GM18498 (cell line): Measurements from ENCODE around the gene LEP.

Source experiments
- ATAC-seq: cut with Tn5 transposase; IDR thresholded peaks from one replicate; pipeline ENCODE4 v1.9.1; 2021; ENCODE audit warnings: mild to moderate bottlenecking, moderate library complexity; ENCODE audit not compliant: unreplicated experiment

Gene LEP

DNA sequence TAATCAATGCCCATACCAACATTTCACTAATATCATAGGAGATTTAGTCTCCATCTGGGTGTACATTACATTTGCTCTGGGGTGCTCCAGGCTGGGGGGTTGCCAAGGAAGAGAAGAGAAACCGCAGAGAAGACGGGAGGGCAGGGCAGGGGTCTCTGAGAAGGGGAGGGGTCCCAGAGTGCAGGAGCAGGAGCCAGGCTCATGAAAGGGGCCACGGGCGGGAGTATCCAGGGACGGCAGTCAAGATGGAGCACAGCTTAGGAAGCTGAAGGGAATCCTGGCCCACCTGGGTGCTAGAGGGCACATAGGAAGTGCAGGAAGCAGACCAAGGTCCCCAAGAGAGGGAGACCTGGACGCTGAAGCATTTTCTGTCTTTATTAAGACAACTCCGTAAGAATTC lies 2.2 kb downstream of the LEP start:
- no peak for ATAC-seq

DNA sequence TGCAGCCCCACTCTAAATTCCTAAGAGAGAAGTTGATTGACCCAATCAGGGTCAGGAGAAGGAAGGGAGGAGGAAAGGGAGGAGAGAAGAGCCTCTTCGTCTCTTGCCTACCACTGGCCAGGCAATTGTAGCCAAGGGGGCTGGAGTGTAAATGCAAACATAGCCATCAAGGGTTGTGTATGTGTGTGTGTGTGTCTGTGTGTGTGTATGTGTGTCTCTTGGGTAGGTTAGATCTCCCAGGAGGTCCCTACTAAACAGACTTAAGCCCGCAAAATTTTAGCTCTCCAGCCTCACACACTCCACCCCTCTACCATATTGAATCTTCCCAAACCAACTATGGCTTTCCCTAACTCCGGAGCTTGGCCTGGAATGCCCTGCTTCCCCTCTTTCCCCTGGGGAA lies 3.8 kb downstream of the LEP start:
- ATAC-seq = no peak

DNA sequence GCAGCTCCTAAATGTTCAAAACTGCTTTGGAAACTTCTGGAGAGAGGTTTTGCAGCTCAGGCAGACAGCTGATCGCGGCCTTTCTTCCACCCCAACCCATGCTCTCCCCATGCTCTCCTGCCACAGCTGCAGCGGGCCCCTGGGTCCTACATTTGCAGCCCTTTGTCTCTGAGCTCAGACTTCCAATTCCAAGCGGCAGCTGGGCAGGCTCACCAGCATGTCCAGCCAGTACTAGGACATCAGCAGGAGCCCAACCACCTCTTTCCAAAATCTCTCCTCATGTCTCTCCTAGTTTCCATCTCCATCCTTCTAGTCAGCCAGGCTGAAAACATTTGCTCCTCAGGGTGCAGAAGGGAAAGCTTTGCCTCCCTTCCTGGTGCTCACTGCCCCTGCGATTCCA lies 6.0 kb downstream of the LEP start:
- no peak for ATAC-seq

DNA sequence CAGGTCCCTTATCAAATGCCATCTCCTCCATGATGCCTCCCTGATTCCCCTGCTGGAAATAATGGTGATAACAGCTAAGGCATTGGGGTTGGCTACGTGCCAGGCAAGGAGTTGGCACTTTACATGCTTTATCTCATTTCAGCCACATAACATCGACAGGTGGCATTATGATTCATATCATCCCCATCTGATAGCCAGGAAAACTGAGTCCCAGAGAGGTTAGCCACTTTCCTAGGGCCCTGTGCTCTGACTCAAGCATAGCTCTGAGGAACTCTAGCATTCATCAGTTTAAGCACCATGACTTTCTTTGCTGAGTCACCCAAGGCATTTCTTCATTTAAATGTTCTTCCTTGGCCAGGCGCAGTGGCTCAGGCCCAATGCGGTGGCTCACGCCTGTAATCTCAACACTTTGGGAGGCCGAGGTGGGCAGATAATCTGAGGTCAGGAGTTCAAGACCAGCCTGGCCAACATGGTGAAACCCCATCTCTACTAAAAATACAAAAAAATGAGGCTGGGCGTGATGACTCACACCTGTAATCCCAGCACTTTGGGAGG lies 6.6 kb downstream of the LEP start:
- ATAC-seq = no peak

DNA sequence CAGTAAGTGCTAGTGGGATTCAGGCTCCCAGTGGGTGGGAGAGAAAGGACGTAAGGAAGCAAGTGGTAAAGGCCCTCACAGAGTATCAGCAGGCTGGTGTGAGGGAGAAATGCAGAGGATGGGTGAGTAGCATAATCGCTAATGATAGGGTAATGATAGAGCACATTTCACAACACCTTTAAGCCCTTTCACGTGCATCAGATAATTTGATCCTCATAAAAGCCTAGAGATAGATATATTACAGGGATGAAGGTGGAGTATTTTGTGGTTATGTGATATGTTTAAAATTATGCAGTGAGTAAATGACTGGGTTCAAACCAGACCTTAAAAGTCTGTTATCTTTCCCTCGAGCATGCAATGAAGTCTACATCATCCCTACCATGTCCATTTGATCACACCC lies 10.3 kb downstream of the LEP start:
- ATAC-seq = no peak

DNA sequence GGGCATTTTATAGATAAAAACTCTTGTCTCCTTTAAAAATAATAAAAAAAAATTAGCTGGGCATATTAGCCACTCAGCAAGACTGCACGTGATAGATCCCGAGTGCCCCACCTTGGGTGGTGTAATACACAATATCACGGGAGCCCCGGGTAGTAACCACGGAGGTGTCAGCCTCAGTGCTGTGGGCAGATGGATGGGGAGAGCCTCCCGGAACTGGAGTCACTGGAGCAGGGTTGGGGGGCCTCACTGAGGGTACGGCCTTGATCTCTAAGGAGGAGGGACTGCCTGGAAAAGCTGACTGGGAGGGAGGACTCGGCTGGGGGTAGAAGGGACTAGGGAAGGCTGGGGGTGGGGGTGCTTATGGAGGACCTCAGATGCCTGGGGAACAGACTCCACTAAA lies 12.6 kb downstream of the LEP start:
- no peak for ATAC-seq

DNA sequence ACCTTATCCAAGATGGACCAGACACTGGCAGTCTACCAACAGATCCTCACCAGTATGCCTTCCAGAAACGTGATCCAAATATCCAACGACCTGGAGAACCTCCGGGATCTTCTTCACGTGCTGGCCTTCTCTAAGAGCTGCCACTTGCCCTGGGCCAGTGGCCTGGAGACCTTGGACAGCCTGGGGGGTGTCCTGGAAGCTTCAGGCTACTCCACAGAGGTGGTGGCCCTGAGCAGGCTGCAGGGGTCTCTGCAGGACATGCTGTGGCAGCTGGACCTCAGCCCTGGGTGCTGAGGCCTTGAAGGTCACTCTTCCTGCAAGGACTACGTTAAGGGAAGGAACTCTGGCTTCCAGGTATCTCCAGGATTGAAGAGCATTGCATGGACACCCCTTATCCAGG lies 13.4 kb downstream of the LEP start:
- no peak for ATAC-seq

DNA sequence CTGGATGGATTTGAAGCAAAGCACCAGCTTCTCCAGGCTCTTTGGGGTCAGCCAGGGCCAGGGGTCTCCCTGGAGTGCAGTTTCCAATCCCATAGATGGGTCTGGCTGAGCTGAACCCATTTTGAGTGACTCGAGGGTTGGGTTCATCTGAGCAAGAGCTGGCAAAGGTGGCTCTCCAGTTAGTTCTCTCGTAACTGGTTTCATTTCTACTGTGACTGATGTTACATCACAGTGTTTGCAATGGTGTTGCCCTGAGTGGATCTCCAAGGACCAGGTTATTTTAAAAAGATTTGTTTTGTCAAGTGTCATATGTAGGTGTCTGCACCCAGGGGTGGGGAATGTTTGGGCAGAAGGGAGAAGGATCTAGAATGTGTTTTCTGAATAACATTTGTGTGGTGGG lies 14.2 kb downstream of the LEP start:
- ATAC-seq = no peak

DNA sequence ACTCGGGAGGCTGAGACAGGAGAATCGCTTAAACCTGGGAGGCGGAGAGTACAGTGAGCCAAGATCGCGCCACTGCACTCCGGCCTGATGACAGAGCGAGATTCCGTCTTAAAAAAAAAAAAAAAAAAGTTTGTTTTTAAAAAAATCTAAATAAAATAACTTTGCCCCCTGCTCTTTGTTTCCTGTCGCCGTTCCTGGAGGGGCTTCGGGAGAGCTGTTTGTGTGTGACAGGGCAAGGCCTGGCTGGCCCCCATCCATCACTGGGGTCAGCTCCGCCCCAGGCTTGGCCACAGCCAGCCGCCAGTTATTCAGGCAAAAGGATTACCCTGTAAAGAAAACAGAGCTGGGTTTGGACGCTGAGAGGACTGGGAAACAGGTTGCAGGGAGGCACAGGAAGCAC lies 16.4 kb downstream of the LEP start:
- ATAC-seq = no peak

DNA sequence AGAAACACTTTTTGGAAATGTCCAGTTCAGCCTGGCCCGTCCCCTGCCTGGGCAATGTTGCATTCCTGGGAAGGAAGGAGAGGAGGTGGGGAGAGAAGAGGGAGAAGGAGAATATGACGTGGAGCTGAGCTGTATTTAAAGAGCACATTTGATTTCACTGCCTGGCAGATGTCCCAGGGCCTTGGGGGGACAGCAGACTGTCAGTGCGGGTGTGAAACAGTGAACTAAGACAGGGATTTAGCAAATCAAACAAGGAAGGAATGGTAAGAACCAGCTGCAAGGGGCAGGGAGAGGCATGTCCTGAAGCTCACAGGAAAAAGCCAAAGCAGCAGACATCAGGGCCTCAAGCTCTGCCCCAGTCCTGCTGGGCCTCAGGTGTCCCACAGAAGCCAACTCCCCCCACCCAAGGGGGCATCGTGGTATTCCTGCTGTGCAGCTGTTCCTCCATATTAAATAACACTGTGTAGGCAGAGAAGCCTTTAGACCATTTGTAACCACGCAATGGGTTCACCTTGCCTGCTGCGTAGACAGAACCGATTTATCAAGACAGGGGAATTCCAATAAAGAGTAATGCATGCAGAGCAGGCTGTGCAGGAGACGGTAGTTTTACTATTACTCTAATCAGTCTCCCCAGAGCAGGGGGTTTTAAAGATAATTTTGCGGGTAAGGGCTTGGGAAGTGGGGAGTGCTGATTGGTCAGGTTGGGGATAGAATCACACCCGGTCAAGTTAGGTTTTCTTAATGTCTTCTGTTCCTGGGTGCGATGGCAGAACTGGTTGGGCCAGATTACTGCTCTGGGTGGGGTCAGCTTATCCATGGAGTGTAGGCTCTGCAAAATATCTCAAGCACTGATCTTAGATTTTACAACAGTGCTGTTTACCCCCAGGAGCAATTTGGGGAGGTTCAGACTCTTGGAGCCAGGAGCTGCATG lies 18.3 kb downstream of the LEP start:
- no peak for ATAC-seq

DNA sequence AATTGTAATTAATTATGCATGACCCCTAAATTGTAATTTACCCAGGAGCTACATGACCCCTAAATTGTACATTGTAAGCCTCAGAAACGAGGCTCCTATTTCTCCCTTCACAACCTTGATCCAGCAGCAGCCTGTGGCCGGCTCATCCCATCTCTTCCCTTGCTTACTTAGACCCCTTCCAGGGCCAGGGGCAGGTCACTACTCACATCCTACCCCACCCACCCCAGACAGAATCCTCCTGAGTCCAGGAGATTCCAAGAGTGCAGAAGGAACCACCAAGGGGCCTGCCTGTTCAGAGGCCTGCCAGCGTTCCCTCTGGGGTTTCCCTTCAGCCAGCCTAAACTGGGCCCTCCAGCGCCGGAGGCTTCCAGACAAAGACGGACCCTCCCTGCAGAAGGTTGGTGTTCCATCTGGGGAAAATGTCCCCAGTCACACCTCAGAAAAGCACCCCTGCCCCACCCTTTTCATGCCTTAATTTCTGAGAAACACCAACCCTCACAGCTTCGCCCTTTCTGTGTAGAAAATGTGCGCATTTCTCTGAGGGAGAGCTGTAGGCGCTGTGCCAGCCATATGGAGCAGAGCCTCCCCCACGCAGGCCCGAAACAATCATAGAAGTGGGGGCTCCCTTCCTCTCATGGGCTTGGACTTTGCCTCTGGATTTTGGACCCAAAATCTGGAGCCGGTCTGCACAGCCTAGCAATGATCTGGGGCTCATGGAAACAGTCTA lies 19.2 kb downstream of the LEP start:
- ATAC-seq = no peak

DNA sequence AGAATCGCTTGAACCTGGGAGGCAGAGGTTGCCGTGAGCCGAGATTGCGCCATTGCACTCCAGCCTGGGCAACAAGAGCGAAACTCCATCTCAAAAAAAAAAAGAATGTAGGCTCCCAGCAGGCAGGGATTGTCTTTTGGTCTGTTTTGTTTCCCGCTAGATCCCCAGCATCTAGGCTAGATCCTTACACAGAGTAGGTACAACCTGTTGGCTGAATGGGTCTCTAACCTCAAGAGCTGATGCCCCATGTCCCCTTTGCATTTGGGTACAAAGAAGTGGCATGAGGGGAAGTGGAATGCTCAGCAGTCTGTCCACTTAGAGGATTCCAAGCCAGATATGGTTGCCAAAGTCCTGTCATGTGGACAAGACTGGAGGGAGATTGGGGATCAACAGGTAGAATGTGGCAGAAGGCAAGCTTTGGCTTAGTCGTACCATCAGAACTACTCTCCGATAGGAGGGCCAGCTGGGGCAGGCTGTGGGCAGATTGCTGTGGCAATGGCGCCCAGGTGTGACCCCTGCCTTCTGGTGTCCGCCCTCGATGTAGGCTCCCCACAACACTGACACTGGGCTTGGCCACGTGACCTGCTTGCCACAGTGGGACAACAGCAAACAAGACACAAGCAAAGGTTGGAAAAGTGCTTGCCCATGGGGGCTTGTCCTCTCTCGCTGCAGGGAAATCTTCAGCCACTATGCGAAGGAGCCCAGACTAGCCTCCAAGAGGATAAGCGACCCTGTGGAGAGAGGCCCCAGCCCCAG lies 21.4 kb downstream of the LEP start:
- ATAC-seq = no peak

DNA sequence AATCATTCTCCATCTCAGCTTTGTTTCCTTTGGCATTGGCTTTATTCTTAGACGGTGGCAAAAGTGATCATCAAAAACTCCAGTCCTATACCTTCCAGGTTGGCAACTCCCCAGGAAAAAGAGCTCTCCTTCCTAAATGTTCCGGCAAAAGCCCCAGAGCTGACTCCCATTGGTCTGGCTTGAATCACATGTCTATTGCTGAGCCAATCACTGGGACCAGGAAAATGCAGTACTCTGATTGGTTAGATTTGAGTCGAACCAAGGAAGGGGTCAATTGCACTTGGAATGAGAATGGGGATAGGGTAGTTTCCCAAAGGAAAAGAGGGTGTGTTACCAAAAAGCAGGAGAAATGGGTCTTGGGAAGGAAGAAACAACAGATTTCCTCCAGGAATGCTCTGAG lies 22.3 kb downstream of the LEP start:
- no peak for ATAC-seq

DNA sequence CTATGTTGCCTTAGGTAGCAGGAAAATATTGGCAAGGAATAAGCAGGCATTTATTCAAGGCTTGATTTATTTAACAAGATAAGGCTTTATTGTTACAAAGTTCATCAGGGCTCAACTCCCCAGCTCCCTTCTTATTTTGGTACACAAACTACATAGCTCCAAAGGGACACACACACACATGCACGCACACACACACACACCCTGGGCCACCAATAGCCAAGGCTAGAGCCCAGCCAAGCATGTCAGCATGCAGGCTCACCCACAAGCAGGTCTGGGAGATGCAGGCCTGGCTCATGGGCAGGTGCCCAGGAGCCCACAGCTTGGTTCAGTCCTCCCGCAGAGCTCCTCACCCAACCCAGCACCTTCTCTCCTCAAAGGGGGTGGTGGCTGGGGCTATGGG lies 23.4 kb downstream of the LEP start:
- ATAC-seq = no peak

DNA sequence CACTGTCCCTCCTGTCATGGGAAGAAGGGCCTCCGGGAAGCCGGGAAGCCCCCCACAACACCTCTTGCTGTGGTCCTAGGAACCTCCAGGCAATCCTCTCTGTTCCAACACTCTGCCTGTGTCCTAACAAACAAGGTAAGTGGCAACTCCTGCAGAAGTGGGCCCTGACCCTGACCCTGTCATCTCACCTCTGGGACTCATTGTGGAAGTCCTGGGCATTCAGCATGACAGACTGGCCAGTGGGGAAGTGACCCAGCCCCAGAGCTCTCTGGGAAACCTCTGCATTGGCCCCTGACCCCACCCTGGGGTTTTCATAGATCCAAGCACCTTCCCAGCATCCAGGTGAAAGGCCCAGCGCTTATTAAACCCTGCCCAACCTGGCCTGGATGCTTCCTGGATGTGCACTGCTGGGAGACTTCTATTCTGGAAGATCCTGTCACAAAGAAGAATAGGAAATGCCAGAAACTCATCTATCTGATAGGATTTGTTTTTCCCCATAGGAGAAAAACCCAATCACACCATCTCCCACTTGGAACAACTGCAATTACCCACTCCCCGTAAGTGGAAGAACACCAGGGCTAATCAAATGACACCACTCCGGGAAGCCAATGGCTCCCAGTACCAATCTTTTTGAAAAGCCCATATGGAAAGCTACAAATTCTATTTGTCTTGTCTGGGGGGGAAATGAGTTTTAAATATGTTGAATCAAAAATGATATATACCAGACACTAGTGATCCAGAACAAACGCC lies 24.3 kb downstream of the LEP start:
- ATAC-seq = no peak

DNA sequence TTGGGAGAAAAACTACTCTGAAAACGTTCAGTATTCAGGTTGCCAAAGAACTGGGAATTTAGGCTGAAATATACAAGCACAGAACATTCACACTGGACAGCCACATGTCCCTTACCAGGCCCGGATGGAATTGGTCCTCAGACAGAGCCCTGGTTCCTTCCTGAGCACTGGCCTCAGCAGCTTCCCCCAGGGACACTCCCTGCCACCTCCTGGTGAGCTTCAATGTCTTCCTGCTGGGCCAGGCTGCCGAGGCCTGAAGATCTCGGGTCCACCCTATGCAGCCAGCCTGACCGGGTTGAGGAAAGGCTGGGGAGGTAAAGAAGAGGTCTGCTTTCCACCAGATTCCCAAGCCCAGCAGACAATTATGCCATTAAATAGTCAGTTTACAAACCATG lies 24.8 kb downstream of the LEP start:
- ATAC-seq = no peak

DNA sequence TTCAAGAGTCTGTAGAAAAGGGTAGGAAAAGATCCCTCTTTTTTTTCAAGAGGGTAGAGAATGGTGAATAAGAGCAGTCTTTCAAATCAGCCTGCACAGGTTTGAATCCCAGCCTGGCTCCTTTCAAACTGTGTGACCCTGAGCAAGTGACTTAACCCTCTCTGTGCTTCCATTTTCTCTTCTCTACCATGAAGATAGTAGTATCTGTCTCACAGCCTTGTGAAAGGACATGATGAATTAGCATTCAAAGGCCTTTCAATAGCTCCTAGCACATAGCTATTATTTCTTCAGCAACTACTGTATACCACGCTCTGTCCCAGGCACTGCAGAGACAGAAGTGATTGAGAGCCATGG lies 25.4 kb downstream of the LEP start:
- ATAC-seq = no peak

DNA sequence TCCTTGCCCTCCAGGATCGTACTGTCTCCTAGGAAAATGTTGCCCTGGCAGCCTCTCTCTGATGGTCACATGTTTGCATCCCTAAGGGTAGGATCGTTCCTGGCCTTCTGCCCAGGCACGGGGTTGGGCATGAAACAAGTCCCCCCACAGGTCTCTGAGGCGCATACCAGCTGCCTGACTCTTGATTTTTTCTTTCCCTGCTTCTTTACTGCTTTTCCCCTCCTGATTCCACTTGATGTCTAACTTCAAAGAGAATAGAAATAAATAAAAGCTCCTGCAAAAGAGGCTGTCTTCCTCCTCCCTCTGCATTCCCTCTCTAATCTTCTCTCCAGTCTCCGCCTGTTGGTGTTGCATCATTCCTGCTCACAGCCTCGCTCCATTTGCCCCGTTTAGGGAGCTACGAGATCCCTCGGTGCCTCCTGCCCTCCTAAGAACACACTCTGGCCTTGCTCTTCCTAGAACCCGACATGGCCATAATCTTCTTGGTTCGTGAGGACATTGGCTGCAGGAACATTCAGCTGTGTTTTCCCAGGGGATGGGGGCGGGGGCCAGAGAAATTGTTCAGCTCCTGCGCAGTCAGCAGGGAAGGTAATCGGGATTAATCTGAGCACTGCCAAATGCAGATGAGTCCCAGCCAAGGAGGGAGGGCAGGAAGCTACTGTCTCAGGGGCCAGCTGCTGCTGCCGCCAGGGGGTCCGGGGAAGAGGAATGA lies 26.0 kb downstream of the LEP start:
- no peak for ATAC-seq

DNA sequence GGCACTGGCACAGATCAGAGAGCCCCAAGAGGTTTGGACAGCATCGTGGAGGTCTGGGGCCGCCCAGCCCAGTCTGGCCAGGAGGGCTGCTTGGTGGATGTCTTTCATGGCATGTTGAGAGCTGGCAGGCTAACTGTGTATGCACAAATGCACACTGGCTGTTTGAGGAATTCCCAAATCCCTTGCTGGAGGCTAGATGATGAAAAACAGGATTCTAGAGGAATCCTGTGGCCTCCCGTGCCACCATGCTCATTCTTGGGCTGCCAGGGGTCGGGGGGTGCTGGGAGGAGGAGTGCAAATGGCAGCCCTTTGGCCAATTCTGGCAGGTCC lies 26.5 kb downstream of the LEP start:
- ATAC-seq = no peak

DNA sequence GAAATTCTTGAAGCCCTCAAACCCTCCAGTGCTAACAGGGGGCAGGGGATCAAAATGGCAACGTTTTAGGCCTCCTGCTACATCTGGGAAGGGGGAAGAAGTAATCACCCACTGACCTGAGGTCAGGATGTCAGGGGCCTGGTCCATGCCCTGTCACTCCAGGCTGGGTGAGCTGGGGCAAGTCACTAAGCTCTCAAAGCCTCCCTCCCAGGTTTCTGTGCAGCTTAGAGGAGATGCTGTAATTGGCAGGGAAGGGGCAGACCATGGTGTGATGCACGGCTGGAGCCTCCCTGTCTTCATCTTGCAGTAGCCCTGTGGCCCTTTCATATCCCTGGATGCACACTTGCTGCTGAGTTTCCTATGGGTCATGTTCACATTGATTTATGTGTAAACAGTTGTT lies 27.2 kb downstream of the LEP start:
- ATAC-seq = no peak
